Endodermal cell (in vitro differentiated cells): ENCODE data around the gene SLC7A14. TPM values are rescaled to one million over a fixed set of nuclear protein-coding genes. Genes with fewer than 3 reads are reported as not detected.
"Not testable (repeated sequence)": the region's sequence is repeated elsewhere in the genome, so short reads cannot be mapped to it uniquely, and the experiment has no call there.

Source experiments
- DNase-seq: peaks from one replicate; pipeline ENCODE4 v3.0.0-alpha.2; 2017
- H3K27ac ChIP-seq: 2 replicates; pipeline ENCODE4 v1.5.1; 2013; ENCODE audit warnings: mild to moderate bottlenecking, low read depth, low read length, moderate library complexity
- H3K27me3 ChIP-seq: 2 replicates; pipeline ENCODE4 v1.6.1; 2013; ENCODE audit warnings: mild to moderate bottlenecking, low read length, moderate library complexity; ENCODE audit not compliant: insufficient read depth, control insufficient read depth, poor library complexity, severe bottlenecking
- H3K36me3 ChIP-seq: 2 replicates; pipeline ENCODE4 v1.7.0; 2013; ENCODE audit warnings: mild to moderate bottlenecking, low read length, moderate library complexity; ENCODE audit not compliant: control insufficient read depth, insufficient read depth
- H3K4me1 ChIP-seq: one replicate; pipeline ENCODE4 v1.7.0; 2013; ENCODE audit warnings: low read length; ENCODE audit not compliant: control insufficient read depth, insufficient read depth
- H3K4me3 ChIP-seq: 2 replicates; pipeline ENCODE4 v1.5.1; 2013; ENCODE audit warnings: mild to moderate bottlenecking, low read length, moderate library complexity
- H3K9ac ChIP-seq: 2 replicates; pipeline ENCODE4 v1.6.1; 2013; ENCODE audit warnings: mild to moderate bottlenecking, low read length, moderate library complexity; ENCODE audit not compliant: poor library complexity, severe bottlenecking; ENCODE audit errors: extremely low read depth
- H3K9me3 ChIP-seq: 2 replicates; pipeline ENCODE4 v1.6.1; 2013; ENCODE audit warnings: mild to moderate bottlenecking, low read length, moderate library complexity; ENCODE audit not compliant: control insufficient read depth
- H3K27ac Mint-ChIP-seq: 2 replicates; pipeline ENCODE4 v1.8.0; 2020; ENCODE audit warnings: mixed read lengths
- H3K27me3 Mint-ChIP-seq: 2 replicates; pipeline ENCODE4 v1.8.0; 2021; ENCODE audit warnings: mild to moderate bottlenecking, mixed read lengths; ENCODE audit not compliant: insufficient read depth
- H3K36me3 Mint-ChIP-seq: 2 replicates; pipeline ENCODE4 v1.8.0; 2020; ENCODE audit warnings: low read depth, mixed read lengths
- H3K4me1 Mint-ChIP-seq: 2 replicates; pipeline ENCODE4 v1.8.0; 2020; ENCODE audit warnings: mixed read lengths
- H3K4me3 Mint-ChIP-seq: 2 replicates; pipeline ENCODE4 v1.8.0; 2020; ENCODE audit warnings: mild to moderate bottlenecking, moderate library complexity, mixed read lengths
- H3K9me3 Mint-ChIP-seq: 2 replicates; pipeline ENCODE4 v1.8.0; 2020; ENCODE audit warnings: mild to moderate bottlenecking, mixed read lengths
- WGBS, 2 experiments: methylation state at CpG; one replicate each; pipeline versions ENCODE4 v1.1.5 to v1.1.7; 2013; ENCODE audit warnings: missing lambda C conversion rate in 2 of 2, mixed read lengths in 1 of 2; ENCODE audit not compliant: insufficient coverage in 1 of 2, insufficient read length in 1 of 2; 5-methylcytosine and 5-hydroxymethylcytosine counted together
- total RNA-seq, 2 donors: library from RNA; stranded (reverse); fragmentation: NEBNext Ultra II Directional in 1 of 2; extraction: Animal tissue kit (Norgen Biotek cat#: 25700) in 1 of 2; gene quantifications; 2 replicates in 1 of 2; 3 replicates in 1 of 2; pipeline ENCODE4 v1.2.1, GENCODE V29; 2021
- TF ChIP-seq, protein P1 (sequence below): fragments of 200-600 bp; sonication (generic); conservative IDR thresholded peaks from 2 replicates; pipeline ENCODE4 v1.5.0; 2021; ENCODE audit warnings: antibody characterized with exemption, mild to moderate bottlenecking

The SLC7A14 gene
- total RNA-seq, 2 donors from 2014 or later: 0.29 to 0.42 TPM

DNA sequence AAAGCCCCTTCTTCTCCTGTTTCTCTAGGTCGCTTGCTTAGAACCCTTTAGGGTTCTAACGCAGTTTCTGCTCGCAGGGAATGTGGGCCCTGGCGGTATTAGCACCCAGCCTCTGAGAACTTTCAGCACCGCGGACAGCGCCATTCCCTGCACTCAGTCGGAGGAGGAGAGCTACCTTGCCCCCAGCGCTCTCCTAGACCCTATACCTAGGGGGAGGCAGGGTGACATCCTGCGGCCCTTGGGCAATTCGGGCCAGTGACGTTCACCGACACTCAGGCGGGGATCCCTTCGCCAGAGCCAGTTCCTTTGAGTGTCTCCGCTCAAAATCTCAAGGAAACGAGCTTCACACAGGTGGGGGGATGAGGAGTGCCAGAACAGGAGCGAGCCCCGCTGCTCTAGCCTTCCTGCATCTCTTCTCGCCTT lies 1.3 kb downstream of the SLC7A14 start:
- H3K27ac Mint-ChIP-seq: no peak overlapping the region
- 4 to 11% methylated on average over 9 to 19 of the region's 20 CpGs for WGBS, 2 experiments
- H3K9ac ChIP-seq: no peak overlapping the region
- peaks cover 62% of the 10 kb centered on the region for H3K27me3 ChIP-seq
- peak overlapping the region; percentile 77 for H3K4me3 ChIP-seq
- TF ChIP-seq, protein P1, sequence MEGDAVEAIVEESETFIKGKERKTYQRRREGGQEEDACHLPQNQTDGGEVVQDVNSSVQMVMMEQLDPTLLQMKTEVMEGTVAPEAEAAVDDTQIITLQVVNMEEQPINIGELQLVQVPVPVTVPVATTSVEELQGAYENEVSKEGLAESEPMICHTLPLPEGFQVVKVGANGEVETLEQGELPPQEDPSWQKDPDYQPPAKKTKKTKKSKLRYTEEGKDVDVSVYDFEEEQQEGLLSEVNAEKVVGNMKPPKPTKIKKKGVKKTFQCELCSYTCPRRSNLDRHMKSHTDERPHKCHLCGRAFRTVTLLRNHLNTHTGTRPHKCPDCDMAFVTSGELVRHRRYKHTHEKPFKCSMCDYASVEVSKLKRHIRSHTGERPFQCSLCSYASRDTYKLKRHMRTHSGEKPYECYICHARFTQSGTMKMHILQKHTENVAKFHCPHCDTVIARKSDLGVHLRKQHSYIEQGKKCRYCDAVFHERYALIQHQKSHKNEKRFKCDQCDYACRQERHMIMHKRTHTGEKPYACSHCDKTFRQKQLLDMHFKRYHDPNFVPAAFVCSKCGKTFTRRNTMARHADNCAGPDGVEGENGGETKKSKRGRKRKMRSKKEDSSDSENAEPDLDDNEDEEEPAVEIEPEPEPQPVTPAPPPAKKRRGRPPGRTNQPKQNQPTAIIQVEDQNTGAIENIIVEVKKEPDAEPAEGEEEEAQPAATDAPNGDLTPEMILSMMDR: no peak
- peak; percentile 96 for DNase-seq
- peaks cover 21% of the 10 kb centered on the region for H3K4me1 Mint-ChIP-seq
- H3K9me3 ChIP-seq: no peaks in the 10 kb centered on the region
- H3K4me3 Mint-ChIP-seq: peak overlapping the region; percentile 58
- H3K27ac ChIP-seq: no peak overlapping the region
- H3K4me1 ChIP-seq: peaks cover 16% of the 10 kb centered on the region
- H3K9me3 Mint-ChIP-seq: no peaks in the 10 kb centered on the region
- no peaks in the 10 kb centered on the region for H3K36me3 ChIP-seq
- H3K36me3 Mint-ChIP-seq: no peaks in the 10 kb centered on the region
- H3K27me3 Mint-ChIP-seq: peaks cover 43% of the 10 kb centered on the region

DNA sequence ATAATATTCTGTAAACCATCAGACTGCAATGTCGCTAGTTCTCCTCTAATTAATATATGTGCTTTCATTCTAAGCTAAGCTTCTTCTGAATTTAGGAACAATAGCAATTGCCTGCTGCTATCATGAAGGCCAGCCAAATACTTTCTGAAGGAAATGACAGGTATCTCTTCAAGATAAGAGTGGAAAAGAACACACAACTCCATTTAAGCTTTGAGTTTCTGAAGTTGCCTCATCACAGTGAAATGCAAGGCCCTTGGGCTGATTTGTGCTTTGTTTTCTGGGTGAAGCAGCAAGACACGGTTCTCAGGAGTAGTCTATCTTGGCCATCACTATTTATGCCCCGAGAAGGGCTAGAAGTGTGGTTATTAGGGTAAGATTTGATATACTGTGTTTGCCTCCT lies 6.2 kb downstream of the SLC7A14 start:
- TF ChIP-seq, protein P1: no peak
- Mint-ChIP-seq H3K4me1 (peaks cover 12% of the 10 kb centered on the region), H3K9me3 (no peaks in the 10 kb centered on the region), H3K27ac (no peak overlapping the region), H3K36me3 (no peaks in the 10 kb centered on the region), H3K4me3 (no peak overlapping the region), H3K27me3 (peaks cover 15% of the 10 kb centered on the region)
- Histone ChIP-seq H3K27me3 (peaks cover 21% of the 10 kb centered on the region), H3K9me3 (no peaks in the 10 kb centered on the region), H3K4me1 (peaks cover 19% of the 10 kb centered on the region), H3K4me3 (peak overlapping the region; percentile 11), H3K27ac (no peak overlapping the region), H3K36me3 (no peaks in the 10 kb centered on the region), H3K9ac (no peak overlapping the region)
- 80 to 82% methylated on average over 1 to 3 of the region's 3 CpGs for WGBS, 2 experiments
- DNase-seq: no peak

- Histone ChIP-seq H3K9me3 (no peaks in the 10 kb centered on the region), H3K4me1 (peaks cover 8% of the 10 kb centered on the region), H3K36me3 (no peaks in the 10 kb centered on the region), H3K9ac (no peak overlapping the region), H3K27ac (no peak overlapping the region), H3K27me3 (no peaks in the 10 kb centered on the region), H3K4me3 (no peak overlapping the region)
- H3K4me1 Mint-ChIP-seq: peaks cover 2% of the 10 kb centered on the region
- H3K27ac Mint-ChIP-seq: no peak overlapping the region
- WGBS, 2 experiments: 91 to 93% methylated on average over 2 to 3 of the region's 3 CpGs
- DNase-seq: no peak
- TF ChIP-seq, protein P1: no peak
- peaks cover 4% of the 10 kb centered on the region for H3K9me3 Mint-ChIP-seq
- no peaks in the 10 kb centered on the region for H3K36me3 Mint-ChIP-seq
- H3K4me3 Mint-ChIP-seq: no peak overlapping the region
- peaks cover under 1% of the 10 kb centered on the region for H3K27me3 Mint-ChIP-seq
Observed at GRCh38 chr3:170572665-170573253, 13.1 kb downstream of the SLC7A14 start.

GRCh38 chr3:170567598-170567997 lies 18.3 kb downstream of the SLC7A14 start:
- H3K36me3 Mint-ChIP-seq, H3K4me3 Mint-ChIP-seq, H3K9ac ChIP-seq, H3K27ac ChIP-seq, H3K9me3 ChIP-seq, H3K4me1 ChIP-seq, H3K36me3 ChIP-seq, H3K9me3 Mint-ChIP-seq, H3K27me3 ChIP-seq, H3K27ac Mint-ChIP-seq, H3K27me3 Mint-ChIP-seq, H3K4me3 ChIP-seq, H3K4me1 Mint-ChIP-seq, DNase-seq: not testable (repeated sequence)
- WGBS, 2 experiments: no CpG with 5 or more reads among the region's 1 CpG
